GM19238 (cell line): ENCODE measurements around the gene DCT.

ENCODE experiments used
- DNase-seq: peaks from one replicate; pipeline ENCODE4 v3.0.0; 2011; ENCODE audit warnings: low spot score; ENCODE audit not compliant: insufficient read length

DCT gene

DNA sequence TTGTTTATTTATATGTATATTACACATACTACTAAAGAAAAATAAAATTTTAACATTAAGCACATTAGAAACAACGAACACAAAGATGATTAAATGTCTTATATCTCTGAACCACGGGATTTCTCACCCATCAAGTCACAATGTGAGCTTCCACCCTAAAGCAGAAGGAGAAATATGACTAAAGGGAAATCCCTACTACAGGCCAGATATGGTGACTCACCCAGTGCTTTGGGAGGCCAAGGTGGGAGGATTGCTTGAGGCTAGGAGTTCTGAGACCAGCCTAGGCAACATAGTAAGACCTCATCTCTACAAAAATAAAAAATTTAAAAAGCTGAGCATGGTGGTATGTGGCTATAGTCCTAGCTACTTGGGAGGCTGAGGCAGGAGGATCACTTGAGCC is 24.6 kb downstream of the DCT start:
- DNase-seq: no peak

DNA sequence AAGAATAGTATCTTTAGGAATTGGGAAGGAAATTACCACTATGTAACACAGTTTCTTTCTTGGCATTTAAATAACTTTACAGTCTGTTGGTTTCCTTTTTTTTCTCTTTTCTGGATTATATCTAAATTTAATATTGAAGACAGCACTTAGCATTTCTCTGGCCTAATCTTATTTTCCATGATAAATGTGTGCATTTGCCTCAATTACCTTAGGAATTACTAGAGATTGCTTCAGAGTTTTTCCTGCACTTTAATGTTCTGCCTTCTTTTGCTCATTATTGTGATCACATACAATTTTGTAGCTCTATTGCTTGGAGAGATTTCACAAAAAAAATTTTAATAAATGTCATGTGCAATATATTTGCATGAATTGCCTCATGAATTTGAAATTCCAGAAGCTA is 25.1 kb downstream of the DCT start:
- no peak for DNase-seq

DNA sequence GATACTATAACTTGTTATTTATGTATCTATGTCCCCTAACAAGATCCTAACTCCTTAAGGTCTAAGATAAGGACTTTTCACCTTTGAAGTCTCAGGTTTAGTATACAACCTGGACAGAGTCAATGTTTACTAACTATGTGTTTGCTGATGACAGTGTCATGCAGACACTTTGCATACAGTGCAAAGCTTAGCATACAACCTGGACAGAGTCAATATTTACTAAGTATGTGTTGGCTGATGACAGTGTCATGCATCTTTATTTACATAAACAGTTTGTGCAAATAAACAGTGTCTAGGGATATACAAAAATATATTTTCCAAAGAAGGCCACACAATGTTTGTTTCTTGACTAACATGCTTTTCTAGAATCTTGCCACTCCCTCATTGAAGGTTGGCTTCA is 34.7 kb downstream of the DCT start:
- no peak for DNase-seq

DNA sequence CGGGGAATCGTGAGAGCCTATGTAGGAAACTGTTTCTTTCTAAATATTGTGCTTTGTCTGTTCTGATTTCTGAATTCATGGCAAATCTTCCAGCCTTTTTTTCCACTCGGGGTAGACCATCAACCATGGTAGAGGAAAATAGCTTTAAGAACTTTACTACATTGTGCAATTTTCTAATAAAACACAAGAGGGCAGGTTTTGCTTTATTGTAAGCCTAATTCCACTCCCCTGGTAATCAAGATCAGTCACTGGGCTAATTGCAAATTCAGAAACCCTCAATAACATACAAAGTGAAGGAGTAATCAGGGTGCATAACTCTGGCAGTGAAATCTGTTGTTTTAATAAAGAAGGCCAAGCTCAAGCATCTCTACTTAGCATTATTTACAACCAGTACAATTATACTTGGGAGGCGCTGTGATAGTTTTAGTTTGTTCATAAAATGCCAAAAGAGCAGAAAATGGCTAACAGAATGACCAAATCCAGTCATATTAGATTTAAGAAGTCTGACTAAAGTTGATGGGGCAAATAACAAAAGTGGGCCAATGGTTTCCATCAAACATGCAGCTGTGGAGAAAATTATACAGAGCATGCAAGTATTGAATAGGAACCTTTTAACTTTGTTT is 43.8 kb downstream of the DCT start:
- DNase-seq: peak; percentile 7

GRCh38 chr13:94433055-94433961 is 46.2 kb downstream of the DCT start:
- no peak for DNase-seq

- DNase-seq: no peak
Measured at GRCh38 chr13:94431987-94432386, 47.5 kb downstream of the DCT start.

DNA sequence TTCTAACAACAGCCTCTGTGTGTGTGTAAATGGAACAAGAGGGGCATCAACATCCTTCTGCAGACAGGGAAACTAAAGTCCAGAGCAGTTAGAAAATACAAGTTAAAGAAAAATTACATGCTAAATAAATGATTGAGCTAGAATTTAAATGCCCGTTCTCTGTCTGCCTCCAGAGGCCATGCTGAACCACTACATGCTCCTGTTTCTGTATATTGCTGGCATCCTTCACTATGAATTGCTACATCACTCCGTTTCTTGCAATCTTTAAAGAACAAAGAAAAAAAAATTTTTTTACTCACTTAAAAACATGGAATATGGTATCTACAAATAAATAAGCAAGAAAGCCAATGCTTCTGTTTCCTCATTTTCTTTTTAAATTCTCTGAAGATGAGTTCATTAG is 47.9 kb downstream of the DCT start:
- no peak for DNase-seq

DNA sequence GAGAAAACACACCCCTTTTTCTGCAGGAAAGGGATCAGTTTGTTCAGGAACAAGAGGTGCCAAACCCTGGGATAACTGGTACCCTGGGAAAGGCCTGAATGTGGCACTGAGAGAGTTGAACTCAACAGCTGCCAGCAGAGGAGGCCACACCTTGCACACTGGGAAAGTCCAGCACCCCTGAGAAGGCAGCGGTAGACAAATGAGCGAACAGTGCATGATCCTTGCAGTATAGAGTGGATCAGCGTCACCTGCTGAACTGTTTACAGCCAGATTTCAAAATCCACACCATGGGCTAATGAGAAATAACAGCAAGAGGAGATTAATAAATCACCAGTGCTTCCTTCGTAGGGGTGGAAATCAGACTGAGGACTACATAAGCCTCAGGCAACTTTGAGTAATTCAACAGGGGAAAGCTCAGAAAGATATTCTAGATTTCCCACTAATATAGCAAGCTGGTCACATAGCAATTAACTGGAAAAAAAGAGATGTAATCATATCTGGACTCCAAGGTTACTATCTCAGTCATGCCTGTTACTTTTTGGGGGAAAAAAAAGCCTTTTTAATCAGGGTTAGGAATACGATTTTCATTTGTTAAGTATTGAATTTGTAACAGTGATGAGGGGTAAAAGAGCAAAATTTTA is 52.0 kb downstream of the DCT start:
- DNase-seq: no peak

DNA sequence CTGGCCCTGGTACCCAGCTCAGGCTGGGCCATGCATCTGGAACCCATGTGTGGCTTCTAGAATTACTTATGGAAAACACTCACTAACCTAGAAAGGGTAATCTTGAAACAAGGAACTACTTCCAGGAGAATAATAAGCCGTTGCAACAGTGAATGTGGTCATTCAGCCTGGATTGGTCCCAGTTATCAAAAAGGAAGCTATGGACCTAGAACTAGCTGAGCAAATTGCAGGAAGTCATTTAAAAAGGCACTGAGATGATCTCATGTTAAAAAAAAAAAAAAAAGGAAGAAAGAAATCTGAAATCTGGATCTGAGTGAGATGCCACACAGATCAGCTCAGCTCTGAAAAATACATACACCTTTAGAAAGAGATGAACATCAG is 59.6 kb downstream of the DCT start:
- no peak for DNase-seq

DNA sequence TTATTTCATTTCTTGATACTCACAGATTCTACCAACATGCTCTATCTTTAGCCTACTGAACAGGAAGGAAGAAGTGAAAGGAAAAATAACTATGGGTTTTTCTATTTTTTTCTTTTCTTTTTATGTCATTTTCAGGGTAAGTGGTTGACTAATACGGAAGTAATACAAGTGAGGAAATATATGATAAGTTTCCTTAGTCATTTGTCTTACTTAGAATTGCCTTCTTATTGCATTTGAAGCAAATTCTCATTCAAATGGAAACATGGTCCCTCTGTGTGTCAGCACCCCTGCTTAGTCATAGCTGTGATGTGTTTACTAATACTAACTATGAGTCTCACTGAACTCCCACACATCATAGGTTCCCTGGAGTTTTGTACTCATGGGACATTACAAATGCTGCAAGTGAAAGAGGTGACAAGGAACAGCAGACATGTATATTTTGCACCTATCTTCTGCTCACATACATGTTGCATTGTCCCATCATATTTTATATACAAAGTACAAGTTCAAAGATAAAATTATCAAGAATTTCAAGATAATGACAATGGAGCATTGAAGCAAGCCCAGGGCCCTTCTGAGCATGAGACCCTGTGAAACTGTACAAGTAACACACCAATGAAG is 60.1 kb downstream of the DCT start:
- DNase-seq: no peak

GRCh38 chr13:94417294-94417693 is 62.2 kb downstream of the DCT start:
- DNase-seq: no peak

DNA sequence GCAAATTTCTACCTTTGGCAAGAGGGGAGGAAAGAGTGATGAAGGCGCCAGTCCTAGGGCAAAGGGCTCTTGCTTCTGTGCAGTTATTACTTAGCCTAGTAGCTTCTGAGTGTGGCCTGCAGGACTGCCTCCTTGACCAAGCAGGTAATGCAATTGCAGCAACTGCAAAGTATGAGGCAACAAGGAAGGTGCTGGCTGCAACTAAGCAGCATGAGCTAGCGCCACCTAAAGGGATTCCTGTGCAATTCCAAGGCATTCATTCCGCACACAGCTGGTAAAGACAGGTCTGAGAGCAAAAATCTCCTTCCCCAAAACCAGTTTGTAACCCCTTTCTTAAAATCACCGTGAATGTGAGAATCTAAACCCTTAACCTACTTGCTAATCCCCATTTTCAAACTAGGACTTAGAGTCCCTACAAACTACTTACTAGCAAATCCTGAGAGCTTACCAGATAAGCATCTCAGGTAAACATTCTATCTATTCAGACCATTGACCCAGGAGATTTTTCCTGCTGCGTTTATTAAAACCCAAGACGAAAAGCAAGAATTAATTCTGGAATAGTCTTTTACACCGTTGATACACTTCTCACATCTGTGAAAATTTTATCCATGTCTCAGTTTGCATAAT is 62.9 kb downstream of the DCT start:
- DNase-seq: no peak

GRCh38 chr13:94415500-94416237 is 63.8 kb downstream of the DCT start:
- DNase-seq: no peak

DNA sequence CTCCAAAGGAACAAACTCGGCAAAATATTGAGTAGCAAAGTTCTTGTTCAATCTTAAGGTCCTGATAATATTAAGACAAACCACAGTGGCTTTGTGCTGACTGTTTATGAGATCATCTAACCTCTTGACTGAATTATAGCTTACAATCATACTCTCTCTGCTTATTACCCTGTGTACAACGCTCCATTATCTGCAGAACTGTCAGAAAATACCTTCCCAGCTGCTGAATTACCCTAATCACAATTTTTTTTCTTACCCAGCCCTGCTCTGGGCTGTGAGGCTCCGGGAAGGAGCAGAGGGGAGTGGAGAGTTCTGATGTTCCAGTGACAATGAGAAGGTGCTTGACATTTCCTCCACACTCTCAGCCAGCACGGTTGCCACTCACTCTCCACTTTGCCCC is 64.8 kb downstream of the DCT start:
- no peak for DNase-seq

GRCh38 chr13:94414141-94414540 is 65.3 kb downstream of the DCT start:
- DNase-seq: no peak

DNA sequence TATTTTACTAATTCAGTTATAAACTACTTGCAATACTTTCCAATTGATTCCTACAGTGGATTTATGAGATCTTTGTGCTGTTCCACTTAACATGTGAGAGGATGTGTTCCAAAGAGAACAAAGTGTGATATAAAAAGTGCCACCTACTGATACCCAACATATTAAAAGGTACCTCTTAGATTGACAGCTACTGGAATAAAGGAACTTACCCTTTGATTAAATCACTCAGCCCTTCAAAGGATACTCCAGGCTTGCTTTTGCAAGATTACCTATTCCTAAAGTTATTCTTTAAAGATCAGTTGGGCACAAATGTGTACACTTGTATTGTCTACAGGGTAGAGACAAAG is 65.9 kb downstream of the DCT start:
- DNase-seq: no peak

DNA sequence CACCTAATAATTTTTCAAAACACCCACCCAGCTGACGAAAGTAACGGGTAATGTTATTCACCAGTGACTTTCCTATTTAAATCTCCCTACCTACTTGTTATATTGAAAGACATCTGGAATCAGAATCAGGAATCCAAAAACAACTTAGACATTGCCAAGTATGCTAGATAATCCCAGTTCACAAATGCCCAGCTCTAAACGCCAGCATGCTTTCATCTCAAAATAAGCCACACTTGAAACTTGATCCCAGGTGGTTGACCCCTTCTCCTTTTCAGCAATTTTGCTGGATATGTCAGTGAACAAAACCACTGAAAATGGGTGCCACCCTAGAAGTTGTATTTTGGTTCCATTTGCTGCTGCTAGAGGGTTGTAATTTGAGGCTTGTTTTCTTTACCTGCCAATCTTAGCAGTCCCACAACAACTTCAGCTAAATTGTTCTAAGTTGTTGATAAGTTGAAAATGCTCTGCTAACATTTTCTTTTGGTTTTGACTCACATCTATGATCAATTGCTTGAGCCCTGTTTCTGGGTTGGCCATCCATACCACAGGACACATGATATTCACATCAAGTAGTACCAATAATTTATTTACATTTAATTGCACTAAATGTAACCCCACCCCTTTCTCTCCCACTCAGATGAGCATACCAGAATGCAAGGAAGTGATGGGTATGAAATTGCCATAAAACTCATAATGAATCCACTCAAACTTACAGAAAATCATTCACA is 66.4 kb downstream of the DCT start:
- no peak for DNase-seq

- no peak for DNase-seq
Measured at GRCh38 chr13:94411747-94412146, 67.7 kb downstream of the DCT start.

- DNase-seq: no peak
Measured at GRCh38 chr13:94408314-94409036, 71.0 kb downstream of the DCT start.

DNA sequence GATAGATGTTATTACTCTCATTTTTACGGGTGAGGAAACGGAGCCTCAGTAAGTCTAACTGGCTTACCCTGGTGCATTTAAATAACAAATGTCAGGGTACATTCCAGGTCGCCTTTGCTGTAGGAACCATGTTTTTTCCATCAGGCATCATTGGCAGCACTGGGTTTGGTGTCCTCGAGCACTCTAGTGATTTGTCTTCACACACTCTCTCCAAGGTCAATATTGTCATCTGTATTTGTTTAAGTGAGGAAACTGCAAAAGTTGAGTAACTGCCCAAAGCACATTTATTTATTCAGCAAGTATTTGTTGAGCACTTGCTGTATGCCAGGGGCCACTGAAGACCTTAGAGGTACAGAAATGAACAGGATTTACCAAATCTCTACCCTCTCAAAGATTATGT is 78.6 kb downstream of the DCT start:
- no peak for DNase-seq
